Kidney (tissue), 22 donors: Measurements from ENCODE around the gene MRGPRD. TPM values are rescaled to one million over a fixed set of nuclear protein-coding genes. Genes with fewer than 3 reads are reported as not detected.

Experiments
- DNase-seq, 5 donors: peaks; one replicate each; pipeline ENCODE4 v3.0.0-alpha.2; 2013 to 2020
- FAIRE-seq: peaks from 2 replicates; lab custom pipeline; 2012; peaks lifted over from hg19 to GRCh38; lab: Jason Lieb, UNC
- H3K27ac ChIP-seq, 2 donors: one replicate each; pipeline ENCODE4 v1.7.0; 2013; ENCODE audit warnings: low read depth in 2 of 2, low read length in 2 of 2, inconsistent platforms in 1 of 2
- H3K27me3 ChIP-seq: one replicate; pipeline ENCODE4 v1.7.1; 2013; ENCODE audit warnings: low read length, inconsistent platforms; ENCODE audit not compliant: control insufficient read depth, insufficient read depth
- H3K36me3 ChIP-seq, 3 donors: one replicate each; pipeline versions ENCODE4 v1.7.0 to v1.7.1; 2013; ENCODE audit warnings: low read length in 3 of 3, control low read depth in 1 of 3, inconsistent platforms in 1 of 3; ENCODE audit not compliant: insufficient read depth in 3 of 3, control insufficient read depth in 2 of 3
- H3K4me1 ChIP-seq, 3 donors: one replicate each; pipeline versions ENCODE4 v1.7.0 to v1.7.1; 2013; ENCODE audit warnings: low read length in 3 of 3, inconsistent platforms in 1 of 3, low read depth in 1 of 3; ENCODE audit not compliant: control insufficient read depth in 2 of 3, insufficient read depth in 2 of 3
- H3K4me3 ChIP-seq, 3 donors: one replicate each; pipeline versions ENCODE4 v1.7.0 to v1.8.1; 2013; ENCODE audit warnings: low read length in 3 of 3, control low read depth in 1 of 3, inconsistent platforms in 1 of 3
- H3K9ac ChIP-seq, 3 donors: one replicate each; pipeline versions ENCODE4 v1.7.0 to v1.7.1; 2013; ENCODE audit warnings: low read length in 3 of 3, control low read depth in 1 of 3, inconsistent platforms in 1 of 3
- H3K9me3 ChIP-seq, 3 donors: one replicate each; pipeline versions ENCODE4 v1.7.0 to v1.7.1; 2013; ENCODE audit warnings: low read length in 3 of 3, control low read depth in 1 of 3, inconsistent platforms in 1 of 3; ENCODE audit not compliant: control insufficient read depth in 2 of 3, insufficient read depth in 1 of 3
- CTCF ChIP-seq: IDR thresholded peaks from 3 replicates; pipeline ENCODE4 v1.5.1; 2012; ENCODE audit warnings: mild to moderate bottlenecking, moderate library complexity, borderline replicate concordance; ENCODE audit not compliant: insufficient read depth; ENCODE audit errors: extremely low read depth
- intact Hi-C: fragments of 100-400 bp; cut with DNase I; formaldehyde crosslinking; loops from one replicate; pipeline ENCODE4 v1.11.1; 2022
- long read RNA-seq, 10 donors: library from polyadenylated mRNA in 1 of 10; unstranded in 1 of 10; transcript quantifications; one replicate each; pipeline ENCODE4 v2.0.0 and lab custom pipeline, GENCODE V29; 2021 to 2026
- polyA plus RNA-seq: library from polyadenylated mRNA; stranded (reverse); fragments of 350-450 nt; fragmentation: Illumina TruSeq; extraction: RNeasy Lipid Tissue Mini Kit (QIAGEN cat#74804); gene quantifications from one replicate; pipeline ENCODE4 v1.2.3, GENCODE V29; 2014; ENCODE audit warnings: low read depth, low replicate concordance; ENCODE audit not compliant: insufficient read depth
- total RNA-seq: library from RNA; stranded (reverse); fragmentation: NEBNext Ultra II Directional; extraction: Animal tissue kit (Norgen Biotek cat#: 25700); gene quantifications from one replicate; pipeline ENCODE4 v1.2.1, GENCODE V29; 2021
- donor health status: control.
- donor health status: control.
- donor health status: control.
- donor health status: control.
- donor health status: control.
- donor health status: DM: yes; HTN: yes; CAD: no.
- donor health status: Normal renal cell carcinoma (clear cell type).

Gene MRGPRD, protein sequence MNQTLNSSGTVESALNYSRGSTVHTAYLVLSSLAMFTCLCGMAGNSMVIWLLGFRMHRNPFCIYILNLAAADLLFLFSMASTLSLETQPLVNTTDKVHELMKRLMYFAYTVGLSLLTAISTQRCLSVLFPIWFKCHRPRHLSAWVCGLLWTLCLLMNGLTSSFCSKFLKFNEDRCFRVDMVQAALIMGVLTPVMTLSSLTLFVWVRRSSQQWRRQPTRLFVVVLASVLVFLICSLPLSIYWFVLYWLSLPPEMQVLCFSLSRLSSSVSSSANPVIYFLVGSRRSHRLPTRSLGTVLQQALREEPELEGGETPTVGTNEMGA
- not detected for total RNA-seq
- not detected for polyA plus RNA-seq
- long read RNA-seq, donor 1 = 0 reads
- long read RNA-seq, donor 2 = 0 reads
- long read RNA-seq, donor 3 = 0 reads
- long read RNA-seq, donor 4 = 0 reads
- long read RNA-seq, donor 5 = 0 reads
- long read RNA-seq, donor 6 = 0 reads
- long read RNA-seq, donor 7 = 0 reads
- long read RNA-seq, donor 8 = 0 reads
- long read RNA-seq, donor 9, partial matches to known transcripts = 0 of 1 reads
- long read RNA-seq, donor 9, other reads (novel, unspliced or antisense) = 0 of 1 reads
- long read RNA-seq, donor 10 = 0 reads

DNA sequence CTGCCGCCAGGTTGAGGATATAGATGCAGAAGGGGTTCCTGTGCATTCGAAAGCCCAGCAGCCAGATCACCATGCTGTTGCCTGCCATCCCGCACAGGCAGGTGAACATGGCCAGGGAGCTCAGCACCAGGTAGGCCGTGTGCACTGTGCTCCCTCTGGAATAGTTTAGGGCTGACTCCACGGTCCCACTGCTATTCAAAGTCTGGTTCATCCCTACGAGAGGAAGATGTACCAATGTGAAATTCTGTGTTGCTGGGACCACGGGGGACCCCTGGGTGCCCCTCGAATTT, at the start of gene MRGPRD:
Gene MRGPRD (minus strand): TSS at position 211 of the 290 bp plus-strand sequence. CDS start 0 bp downstream, at position 211.
- DNase-seq (no peak), FAIRE-seq (no peak)
- Histone ChIP-seq H3K36me3 (no peaks in the 10 kb centered on the region), H3K9ac (no peak within 1 kb of the TSS), H3K27me3 (no peaks in the 10 kb centered on the region), H3K27ac (no peak within 1 kb of the TSS), H3K4me1 (no peaks in the 10 kb centered on the region), H3K9me3 (peaks cover 0 to 7% (median 0%) of the 10 kb centered on the region in 3 donors), H3K4me3 (no peak within 1 kb of the TSS)
- intact Hi-C loops = no loop called here
- no peak for TF ChIP-seq CTCF

- intact Hi-C loops = no loop called here
- TF ChIP-seq CTCF = no peak
- H3K4me1 ChIP-seq = no peaks in the 10 kb centered on the region
- no peak overlapping the region for H3K27ac ChIP-seq
- H3K36me3 ChIP-seq = no peaks in the 10 kb centered on the region
- no peaks in the 10 kb centered on the region for H3K27me3 ChIP-seq
- FAIRE-seq (no peak), DNase-seq (no peak)
- H3K9me3 ChIP-seq = no peaks in the 10 kb centered on the region
- H3K9ac ChIP-seq = no peak overlapping the region
- H3K4me3 ChIP-seq = no peak overlapping the region
These were observed 49.5 kb upstream of the MRGPRD start for GRCh38 chr11:69030301-69030700.

- TF ChIP-seq CTCF = no peak
- Histone ChIP-seq H3K4me1 (no peaks in the 10 kb centered on the region), H3K36me3 (no peaks in the 10 kb centered on the region), H3K9ac (no peak overlapping the region), H3K27ac (no peak overlapping the region), H3K9me3 (no peaks in the 10 kb centered on the region), H3K27me3 (no peaks in the 10 kb centered on the region), H3K4me3 (no peak overlapping the region)
- intact Hi-C loops = no loop called here
- no peak for FAIRE-seq
- DNase-seq = no peak
These were observed 47.1 kb upstream of the MRGPRD start for GRCh38 chr11:69027704-69028372.
